ENCODE results near the gene SINHCAF.

The SINHCAF gene

GRCh38 chr12:31322801-31323207, 3.1 kb downstream of the SINHCAF start:
- peak; percentile 77 for DNase-seq
- H2BK120ac ChIP-seq (ENCODE audit: low read depth, low read length): no peak overlapping the region
- peaks cover 11% of the 10 kb centered on the region for H3K4me1 ChIP-seq (ENCODE audit: control insufficient read depth, low read depth, low read length)
- peak overlapping the region; percentile 27 for H3K4me2 ChIP-seq (ENCODE audit: low read length)
- peak overlapping the region; percentile 64 for H3K18ac ChIP-seq (ENCODE audit: low read length)
- H2BK15ac ChIP-seq (replicated peaks; ENCODE audit: low read depth): no peak overlapping the region
- H3K36me3 ChIP-seq (ENCODE audit: control insufficient read depth, insufficient read depth, low read length): no peaks in the 10 kb centered on the region
- WGBS (ENCODE audit: extremely low coverage, insufficient coverage, low lambda C conversion rate): no CpG with 5 or more reads among the region's 5 CpGs
- H3K9ac ChIP-seq (ENCODE audit: low read length): peak overlapping the region; percentile 98
- no peak overlapping the region for H3K4ac ChIP-seq (ENCODE audit: low read depth, low read length)
- H3K56ac ChIP-seq (ENCODE audit: low read length): peak overlapping the region; percentile 57
- no peak overlapping the region for H4K5ac ChIP-seq (ENCODE audit: low read length)
- no peak overlapping the region for H3K27ac ChIP-seq (ENCODE audit: low read depth, low read length)
- H3K23ac ChIP-seq (ENCODE audit: low read length): no peak overlapping the region
- H3K79me1 ChIP-seq (ENCODE audit: low read length): no peaks in the 10 kb centered on the region
- peak overlapping the region; percentile 95 for H3K4me3 ChIP-seq (ENCODE audit: low read length)
- no peak overlapping the region for H2AK5ac ChIP-seq (ENCODE audit: low read length)
- H4K8ac ChIP-seq (ENCODE audit: low read depth, low read length): no peak overlapping the region
- H3K27me3 ChIP-seq (ENCODE audit: insufficient read depth, low read length, poor library complexity): no peaks in the 10 kb centered on the region
- H3K79me2 ChIP-seq (ENCODE audit: control insufficient read depth, insufficient read depth, low read length): peaks cover 75% of the 10 kb centered on the region
- no peak overlapping the region for H2BK5ac ChIP-seq (ENCODE audit: low read length)

- H4K8ac ChIP-seq (ENCODE audit: low read depth, low read length): no peak overlapping the region
- H3K4me2 ChIP-seq (ENCODE audit: low read length): no peak overlapping the region
- peaks cover 12% of the 10 kb centered on the region for H3K4me1 ChIP-seq (ENCODE audit: control insufficient read depth, low read depth, low read length)
- no peak overlapping the region for H2BK5ac ChIP-seq (ENCODE audit: low read length)
- H3K27ac ChIP-seq (ENCODE audit: low read depth, low read length): no peak overlapping the region
- H3K79me1 ChIP-seq (ENCODE audit: low read length): no peaks in the 10 kb centered on the region
- no peak overlapping the region for H4K5ac ChIP-seq (ENCODE audit: low read length)
- H2AK5ac ChIP-seq (ENCODE audit: low read length): no peak overlapping the region
- H2BK120ac ChIP-seq (ENCODE audit: low read depth, low read length): no peak overlapping the region
- no peak overlapping the region for H3K4me3 ChIP-seq (ENCODE audit: low read length)
- DNase-seq: no peak
- peaks cover 85% of the 10 kb centered on the region for H3K79me2 ChIP-seq (ENCODE audit: control insufficient read depth, insufficient read depth, low read length)
- H3K18ac ChIP-seq (ENCODE audit: low read length): no peak overlapping the region
- H3K9ac ChIP-seq (ENCODE audit: low read length): peak overlapping the region; percentile 41
- H2BK15ac ChIP-seq (replicated peaks; ENCODE audit: low read depth): no peak overlapping the region
- H3K27me3 ChIP-seq (ENCODE audit: insufficient read depth, low read length, poor library complexity): no peaks in the 10 kb centered on the region
- H3K23ac ChIP-seq (ENCODE audit: low read length): no peak overlapping the region
- no peak overlapping the region for H3K4ac ChIP-seq (ENCODE audit: low read depth, low read length)
- WGBS (ENCODE audit: extremely low coverage, insufficient coverage, low lambda C conversion rate): no CpG with 5 or more reads among the region's 1 CpG
- H3K56ac ChIP-seq (ENCODE audit: low read length): no peak overlapping the region
- H3K36me3 ChIP-seq (ENCODE audit: control insufficient read depth, insufficient read depth, low read length): no peaks in the 10 kb centered on the region
Measured at GRCh38 chr12:31321897-31322228, 4.1 kb downstream of the SINHCAF start.

GRCh38 chr12:31321186-31321896, 4.6 kb downstream of the SINHCAF start:
- Histone ChIP-seq H3K4me3 (ENCODE audit: low read length) (no peak overlapping the region), H4K8ac (ENCODE audit: low read depth, low read length) (no peak overlapping the region), H3K4me2 (ENCODE audit: low read length) (no peak overlapping the region), H4K5ac (ENCODE audit: low read length) (no peak overlapping the region), H3K79me2 (ENCODE audit: control insufficient read depth, insufficient read depth, low read length) (peaks cover 86% of the 10 kb centered on the region), H3K9ac (ENCODE audit: low read length) (no peak overlapping the region), H3K36me3 (ENCODE audit: control insufficient read depth, insufficient read depth, low read length) (no peaks in the 10 kb centered on the region), H3K4me1 (ENCODE audit: control insufficient read depth, low read depth, low read length) (peaks cover 12% of the 10 kb centered on the region), H3K27me3 (ENCODE audit: insufficient read depth, low read length, poor library complexity) (no peaks in the 10 kb centered on the region), H3K56ac (ENCODE audit: low read length) (no peak overlapping the region), H3K27ac (ENCODE audit: low read depth, low read length) (no peak overlapping the region), H3K79me1 (ENCODE audit: low read length) (no peaks in the 10 kb centered on the region), H2BK5ac (ENCODE audit: low read length) (no peak overlapping the region), H3K4ac (ENCODE audit: low read depth, low read length) (no peak overlapping the region), H2BK15ac (replicated peaks; ENCODE audit: low read depth) (no peak overlapping the region), H2AK5ac (ENCODE audit: low read length) (no peak overlapping the region), H3K18ac (ENCODE audit: low read length) (no peak overlapping the region), H2BK120ac (ENCODE audit: low read depth, low read length) (no peak overlapping the region), H3K23ac (ENCODE audit: low read length) (no peak overlapping the region)
- no CpG with 5 or more reads among the region's 4 CpGs for WGBS (ENCODE audit: extremely low coverage, insufficient coverage, low lambda C conversion rate)
- DNase-seq: no peak

GRCh38 chr12:31318657-31319269, 7.2 kb downstream of the SINHCAF start:
- no peak overlapping the region for H2AK5ac ChIP-seq (ENCODE audit: low read length)
- no peak overlapping the region for H2BK5ac ChIP-seq (ENCODE audit: low read length)
- H2BK120ac ChIP-seq (ENCODE audit: low read depth, low read length): no peak overlapping the region
- peaks cover 87% of the 10 kb centered on the region for H3K79me2 ChIP-seq (ENCODE audit: control insufficient read depth, insufficient read depth, low read length)
- H3K4me1 ChIP-seq (ENCODE audit: control insufficient read depth, low read depth, low read length): peaks cover 14% of the 10 kb centered on the region
- no peak for DNase-seq
- H3K27ac ChIP-seq (ENCODE audit: low read depth, low read length): no peak overlapping the region
- no peak overlapping the region for H3K4me3 ChIP-seq (ENCODE audit: low read length)
- no peak overlapping the region for H3K56ac ChIP-seq (ENCODE audit: low read length)
- no peak overlapping the region for H3K4ac ChIP-seq (ENCODE audit: low read depth, low read length)
- no peaks in the 10 kb centered on the region for H3K36me3 ChIP-seq (ENCODE audit: control insufficient read depth, insufficient read depth, low read length)
- H3K23ac ChIP-seq (ENCODE audit: low read length): no peak overlapping the region
- H3K18ac ChIP-seq (ENCODE audit: low read length): no peak overlapping the region
- no peak overlapping the region for H4K5ac ChIP-seq (ENCODE audit: low read length)
- H4K8ac ChIP-seq (ENCODE audit: low read depth, low read length): no peak overlapping the region
- no CpG with 5 or more reads among the region's 2 CpGs for WGBS (ENCODE audit: extremely low coverage, insufficient coverage, low lambda C conversion rate)
- no peak overlapping the region for H2BK15ac ChIP-seq (replicated peaks; ENCODE audit: low read depth)
- no peak overlapping the region for H3K9ac ChIP-seq (ENCODE audit: low read length)
- no peak overlapping the region for H3K4me2 ChIP-seq (ENCODE audit: low read length)
- no peaks in the 10 kb centered on the region for H3K79me1 ChIP-seq (ENCODE audit: low read length)
- no peaks in the 10 kb centered on the region for H3K27me3 ChIP-seq (ENCODE audit: insufficient read depth, low read length, poor library complexity)

- Histone ChIP-seq H3K79me1 (ENCODE audit: low read length) (no peaks in the 10 kb centered on the region), H2BK5ac (ENCODE audit: low read length) (no peak overlapping the region), H4K5ac (ENCODE audit: low read length) (no peak overlapping the region), H3K4ac (ENCODE audit: low read depth, low read length) (no peak overlapping the region), H3K9ac (ENCODE audit: low read length) (peak overlapping the region; percentile 31), H3K4me1 (ENCODE audit: control insufficient read depth, low read depth, low read length) (peaks cover 14% of the 10 kb centered on the region), H3K18ac (ENCODE audit: low read length) (no peak overlapping the region), H4K8ac (ENCODE audit: low read depth, low read length) (no peak overlapping the region), H3K4me2 (ENCODE audit: low read length) (peak overlapping the region; percentile 27), H2BK15ac (replicated peaks; ENCODE audit: low read depth) (no peak overlapping the region), H3K23ac (ENCODE audit: low read length) (no peak overlapping the region), H3K27me3 (ENCODE audit: insufficient read depth, low read length, poor library complexity) (no peaks in the 10 kb centered on the region), H3K27ac (ENCODE audit: low read depth, low read length) (no peak overlapping the region), H3K36me3 (ENCODE audit: control insufficient read depth, insufficient read depth, low read length) (no peaks in the 10 kb centered on the region), H2AK5ac (ENCODE audit: low read length) (no peak overlapping the region), H3K56ac (ENCODE audit: low read length) (peak overlapping the region; percentile 51), H2BK120ac (ENCODE audit: low read depth, low read length) (no peak overlapping the region), H3K4me3 (ENCODE audit: low read length) (no peak overlapping the region), H3K79me2 (ENCODE audit: control insufficient read depth, insufficient read depth, low read length) (peaks cover 85% of the 10 kb centered on the region)
- WGBS (ENCODE audit: extremely low coverage, insufficient coverage, low lambda C conversion rate): no CpG with 5 or more reads among the region's 8 CpGs
- DNase-seq: no peak
Measured at GRCh38 chr12:31317471-31318395, 8.2 kb downstream of the SINHCAF start.

All from mesendoderm (in vitro differentiated cells).